ENCODE measurements around the gene THAP11.

THAP11 gene

GRCh38 chr16:67807148-67807682 lies 34.9 kb upstream of the THAP11 start:
- no peaks in the 10 kb centered on the region for H3K9me2 ChIP-seq (ENCODE audit: low read depth, low read length)
- H3K4me3 ChIP-seq (ENCODE audit: low read depth, low read length, poor library complexity, severe bottlenecking): peak overlapping the region; percentile 94
- peaks cover 12% of the 10 kb centered on the region; the same call in 1 of the 2 replicates for H3K36me3 ChIP-seq (ENCODE audit: insufficient read depth, low read length)
- peaks cover 17% of the 10 kb centered on the region for H3K79me2 ChIP-seq (ENCODE audit: insufficient read depth, low read length)
- H4K20me1 ChIP-seq (ENCODE audit: insufficient read depth, low read length): no peaks in the 10 kb centered on the region
- TF ChIP-seq, protein P1, sequence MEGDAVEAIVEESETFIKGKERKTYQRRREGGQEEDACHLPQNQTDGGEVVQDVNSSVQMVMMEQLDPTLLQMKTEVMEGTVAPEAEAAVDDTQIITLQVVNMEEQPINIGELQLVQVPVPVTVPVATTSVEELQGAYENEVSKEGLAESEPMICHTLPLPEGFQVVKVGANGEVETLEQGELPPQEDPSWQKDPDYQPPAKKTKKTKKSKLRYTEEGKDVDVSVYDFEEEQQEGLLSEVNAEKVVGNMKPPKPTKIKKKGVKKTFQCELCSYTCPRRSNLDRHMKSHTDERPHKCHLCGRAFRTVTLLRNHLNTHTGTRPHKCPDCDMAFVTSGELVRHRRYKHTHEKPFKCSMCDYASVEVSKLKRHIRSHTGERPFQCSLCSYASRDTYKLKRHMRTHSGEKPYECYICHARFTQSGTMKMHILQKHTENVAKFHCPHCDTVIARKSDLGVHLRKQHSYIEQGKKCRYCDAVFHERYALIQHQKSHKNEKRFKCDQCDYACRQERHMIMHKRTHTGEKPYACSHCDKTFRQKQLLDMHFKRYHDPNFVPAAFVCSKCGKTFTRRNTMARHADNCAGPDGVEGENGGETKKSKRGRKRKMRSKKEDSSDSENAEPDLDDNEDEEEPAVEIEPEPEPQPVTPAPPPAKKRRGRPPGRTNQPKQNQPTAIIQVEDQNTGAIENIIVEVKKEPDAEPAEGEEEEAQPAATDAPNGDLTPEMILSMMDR (IDR thresholded peaks at IDR 0.05; ENCODE audit: low read length): no peak; the same call in 1 of the 2 replicates
- no peak for TF ChIP-seq EZH2 (IDR thresholded peaks at IDR 0.05; ENCODE audit: borderline replicate concordance, low read length)
- no peaks in the 10 kb centered on the region for H3K9me3 ChIP-seq (ENCODE audit: low read length)
- no peaks in the 10 kb centered on the region for H3F3A ChIP-seq (ENCODE audit: insufficient read depth, low read length)
- H3K4me1 ChIP-seq (ENCODE audit: insufficient read depth, low read length, severe bottlenecking): peaks cover 32% of the 10 kb centered on the region
- peak overlapping the region; percentile 56; the same call in 1 of the 2 replicates for H3K9ac ChIP-seq (ENCODE audit: low read length)
- H3K27me3 ChIP-seq (ENCODE audit: insufficient read depth, low read length): no peaks in the 10 kb centered on the region
- peak overlapping the region; percentile 83 for H3K4me2 ChIP-seq (ENCODE audit: low read length)
- H3K27ac ChIP-seq (ENCODE audit: low read depth, low read length, poor library complexity, severe bottlenecking): no peak overlapping the region
- 0 out of 2 replicates have a peak overlapping the region, but pooled peaks have one; percentile 20 for H2AFZ ChIP-seq (ENCODE audit: low read length)

DNA sequence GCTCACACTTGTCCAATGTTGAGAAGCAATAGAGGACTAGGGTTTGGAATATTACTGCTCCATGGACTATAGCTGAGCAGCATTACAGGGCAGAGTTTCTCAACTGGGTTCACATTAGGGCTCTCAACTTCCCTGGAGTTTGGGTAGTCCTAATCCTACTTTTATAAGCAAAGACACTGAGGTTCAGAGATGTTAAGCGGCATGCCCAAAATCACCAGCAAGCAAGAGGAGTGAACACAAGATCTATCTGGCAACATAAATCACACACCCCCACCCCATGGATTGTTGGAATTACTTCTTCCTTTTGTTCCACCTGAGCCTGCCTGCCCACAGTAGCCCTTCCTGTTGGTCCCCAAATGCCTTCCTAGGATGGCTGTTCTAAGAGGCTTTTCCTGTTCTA lies 30.2 kb upstream of the THAP11 start:
- H2AFZ ChIP-seq (ENCODE audit: low read length): no peak overlapping the region
- no peaks in the 10 kb centered on the region for H3K27me3 ChIP-seq (ENCODE audit: insufficient read depth, low read length)
- H3K79me2 ChIP-seq (ENCODE audit: insufficient read depth, low read length): no peaks in the 10 kb centered on the region
- TF ChIP-seq, protein P1 (IDR thresholded peaks at IDR 0.05; ENCODE audit: low read length): no peak
- no peak for TF ChIP-seq EZH2 (IDR thresholded peaks at IDR 0.05; ENCODE audit: borderline replicate concordance, low read length)
- no peaks in the 10 kb centered on the region for H4K20me1 ChIP-seq (ENCODE audit: insufficient read depth, low read length)
- H3F3A ChIP-seq (ENCODE audit: insufficient read depth, low read length): no peaks in the 10 kb centered on the region
- H3K9ac ChIP-seq (ENCODE audit: low read length): no peak overlapping the region
- no peaks in the 10 kb centered on the region for H3K9me3 ChIP-seq (ENCODE audit: low read length)
- H3K4me2 ChIP-seq (ENCODE audit: low read length): no peak overlapping the region
- H3K4me3 ChIP-seq (ENCODE audit: low read depth, low read length, poor library complexity, severe bottlenecking): no peak overlapping the region
- no peak overlapping the region for H3K27ac ChIP-seq (ENCODE audit: low read depth, low read length, poor library complexity, severe bottlenecking)
- H3K9me2 ChIP-seq (ENCODE audit: low read depth, low read length): no peaks in the 10 kb centered on the region
- no peaks in the 10 kb centered on the region for H3K36me3 ChIP-seq (ENCODE audit: insufficient read depth, low read length)
- peaks cover 9% of the 10 kb centered on the region for H3K4me1 ChIP-seq (ENCODE audit: insufficient read depth, low read length, severe bottlenecking)

DNA sequence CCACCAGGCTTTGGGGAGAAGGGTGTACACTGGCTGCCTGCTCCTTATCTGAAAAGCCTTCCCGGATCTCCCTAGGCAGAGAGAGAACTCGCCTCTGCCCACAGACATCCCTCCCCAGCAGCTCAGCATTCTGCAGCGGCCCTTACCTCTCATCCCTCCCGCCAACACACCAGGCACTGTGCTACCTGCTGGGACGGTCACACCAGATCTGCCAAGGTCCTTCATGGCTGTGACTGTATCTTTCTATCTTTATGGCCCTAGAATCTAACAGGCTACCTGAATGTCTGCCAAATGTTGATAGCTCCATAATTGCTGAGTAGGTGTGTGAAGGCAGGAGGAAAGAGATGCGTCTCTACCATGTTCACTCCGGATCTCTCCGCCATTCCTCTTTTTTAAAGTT lies 27.6 kb upstream of the THAP11 start:
- H3K9me2 ChIP-seq (ENCODE audit: low read depth, low read length): no peaks in the 10 kb centered on the region
- H3K79me2 ChIP-seq (ENCODE audit: insufficient read depth, low read length): no peaks in the 10 kb centered on the region
- H3K9me3 ChIP-seq (ENCODE audit: low read length): no peaks in the 10 kb centered on the region
- TF ChIP-seq, protein P1 (IDR thresholded peaks at IDR 0.05; ENCODE audit: low read length): no peak
- no peak for TF ChIP-seq EZH2 (IDR thresholded peaks at IDR 0.05; ENCODE audit: borderline replicate concordance, low read length)
- H3K27ac ChIP-seq (ENCODE audit: low read depth, low read length, poor library complexity, severe bottlenecking): no peak overlapping the region
- H3K4me1 ChIP-seq (ENCODE audit: insufficient read depth, low read length, severe bottlenecking): peaks cover 5% of the 10 kb centered on the region
- no peak overlapping the region for H2AFZ ChIP-seq (ENCODE audit: low read length)
- no peaks in the 10 kb centered on the region for H3K36me3 ChIP-seq (ENCODE audit: insufficient read depth, low read length)
- H3K27me3 ChIP-seq (ENCODE audit: insufficient read depth, low read length): no peaks in the 10 kb centered on the region
- H3K4me2 ChIP-seq (ENCODE audit: low read length): no peak overlapping the region
- H3F3A ChIP-seq (ENCODE audit: insufficient read depth, low read length): no peaks in the 10 kb centered on the region
- no peak overlapping the region for H3K9ac ChIP-seq (ENCODE audit: low read length)
- no peak overlapping the region for H3K4me3 ChIP-seq (ENCODE audit: low read depth, low read length, poor library complexity, severe bottlenecking)
- H4K20me1 ChIP-seq (ENCODE audit: insufficient read depth, low read length): no peaks in the 10 kb centered on the region

All from OCI-LY1 (cell line).